ENCODE measurements around the gene LENEP.

LENEP gene

GRCh38 chr1:155005076-155006011, 12.0 kb downstream of the LENEP start:
- no peak for TF ChIP-seq CTCF (conservative IDR thresholded peaks at IDR 0.05; ENCODE audit: low read length)
- peak; percentile 56 for DNase-seq (ENCODE audit: low read depth)
- peak overlapping the region; percentile 96 for H3K4me3 ChIP-seq (ENCODE audit: low read length)

GRCh38 chr1:155006601-155007101, 13.3 kb downstream of the LENEP start:
- no peak for TF ChIP-seq CTCF (conservative IDR thresholded peaks at IDR 0.05; ENCODE audit: low read length)
- H3K4me3 ChIP-seq (ENCODE audit: low read length), result no peak overlapping the region
- no peak for DNase-seq (ENCODE audit: low read depth)

- DNase-seq (ENCODE audit: low read depth), result no peak
- no peak overlapping the region for H3K4me3 ChIP-seq (ENCODE audit: low read length)
- TF ChIP-seq CTCF (conservative IDR thresholded peaks at IDR 0.05; ENCODE audit: low read length), result no peak
These were observed 14.0 kb downstream of the LENEP start for GRCh38 chr1:155007251-155007828.

GRCh38 chr1:155008015-155008941, 14.9 kb downstream of the LENEP start:
- no peak for TF ChIP-seq CTCF (conservative IDR thresholded peaks at IDR 0.05; ENCODE audit: low read length)
- H3K4me3 ChIP-seq (ENCODE audit: low read length), result no peak overlapping the region
- no peak for DNase-seq (ENCODE audit: low read depth)

GRCh38 chr1:155009221-155009711, 15.9 kb downstream of the LENEP start:
- no peak overlapping the region for H3K4me3 ChIP-seq (ENCODE audit: low read length)
- no peak for TF ChIP-seq CTCF (conservative IDR thresholded peaks at IDR 0.05; ENCODE audit: low read length)
- DNase-seq (ENCODE audit: low read depth), result no peak

- TF ChIP-seq CTCF (conservative IDR thresholded peaks at IDR 0.05; ENCODE audit: low read length), result no peak
- H3K4me3 ChIP-seq (ENCODE audit: low read length), result no peak overlapping the region
- DNase-seq (ENCODE audit: low read depth), result no peak
These were observed 16.4 kb downstream of the LENEP start for GRCh38 chr1:155009742-155010141.
